ENCODE measurements around the gene DNHD1. TPM values are rescaled to one million over a fixed set of nuclear protein-coding genes. Genes with fewer than 3 reads are reported as not detected.

DNHD1 gene
- total RNA-seq: 12.0 TPM
- long read RNA-seq, partial matches to known transcripts: 3 of 19 reads
- long read RNA-seq, other reads (novel, unspliced or antisense): 16 of 19 reads

- peaks cover 45% of the 10 kb centered on the region for H3K36me3 ChIP-seq
- no peaks in the 10 kb centered on the region for H3K9me3 ChIP-seq
- peak within 1 kb of the TSS; percentile 5 for H3K4me3 ChIP-seq
- ATAC-seq (peak; percentile 24 to 39), DNase-seq (no peak)
- no peaks in the 10 kb centered on the region for H3K27me3 ChIP-seq (ENCODE audit: low read depth)
- no peak for TF ChIP-seq CTCF (IDR thresholded peaks at IDR 0.05)
- H3K27ac ChIP-seq: no peak within 1 kb of the TSS
- intact Hi-C loops (cut with DNase I): no loop called here
- H3K4me1 ChIP-seq: no peaks in the 10 kb centered on the region
Measured at GRCh38 chr11:6497069-6497839, at the start of gene DNHD1. Gene DNHD1, plus strand, starts transcription at chr11:6497280. Its CDS starts 936 bp downstream, at chr11:6498216.

GRCh38 chr11:6448574-6448973 lies 48.5 kb upstream of the DNHD1 start:
- TF ChIP-seq CTCF (IDR thresholded peaks at IDR 0.05): no peak
- Histone ChIP-seq H3K27me3 (ENCODE audit: low read depth) (no peaks in the 10 kb centered on the region), H3K36me3 (peaks cover 57% of the 10 kb centered on the region), H3K4me3 (no peak overlapping the region), H3K4me1 (no peaks in the 10 kb centered on the region), H3K27ac (no peak overlapping the region), H3K9me3 (no peaks in the 10 kb centered on the region)
- no peak for DNase-seq
- ATAC-seq: no peak
- intact Hi-C loops (cut with DNase I): no loop called here

GRCh38 chr11:6452219-6452618 lies 44.9 kb upstream of the DNHD1 start:
- no peak for TF ChIP-seq CTCF (IDR thresholded peaks at IDR 0.05)
- H3K27ac ChIP-seq: no peak overlapping the region
- intact Hi-C loops (cut with DNase I): no loop called here
- peaks cover 94% of the 10 kb centered on the region for H3K36me3 ChIP-seq
- no peak overlapping the region for H3K4me3 ChIP-seq
- ATAC-seq (no peak), DNase-seq (no peak)
- H3K9me3 ChIP-seq: no peaks in the 10 kb centered on the region
- no peaks in the 10 kb centered on the region for H3K4me1 ChIP-seq
- H3K27me3 ChIP-seq (ENCODE audit: low read depth): no peaks in the 10 kb centered on the region

- H3K27me3 ChIP-seq (ENCODE audit: low read depth): no peaks in the 10 kb centered on the region
- DNase-seq: no peak
- intact Hi-C loops (cut with DNase I): no loop called here
- no peak for ATAC-seq
- no peaks in the 10 kb centered on the region for H3K9me3 ChIP-seq
- H3K36me3 ChIP-seq: peaks cover 98% of the 10 kb centered on the region
- no peak overlapping the region for H3K4me3 ChIP-seq
- no peaks in the 10 kb centered on the region for H3K4me1 ChIP-seq
- no peak for TF ChIP-seq CTCF (IDR thresholded peaks at IDR 0.05)
- no peak overlapping the region for H3K27ac ChIP-seq
Measured at GRCh38 chr11:6453152-6453551, 43.9 kb upstream of the DNHD1 start.

GRCh38 chr11:6455070-6455469 lies 42.0 kb upstream of the DNHD1 start:
- H3K36me3 ChIP-seq: peaks cover 100% of the 10 kb centered on the region
- intact Hi-C loops (cut with DNase I): no loop called here

More at GRCh38 chr11:6455070-6455469, 42.0 kb upstream of the DNHD1 start:
- DNase-seq (no peak), ATAC-seq (no peak)
- no peak overlapping the region for H3K27ac ChIP-seq
- no peaks in the 10 kb centered on the region for H3K27me3 ChIP-seq (ENCODE audit: low read depth)
- H3K4me3 ChIP-seq: no peak overlapping the region
- no peak for TF ChIP-seq CTCF (IDR thresholded peaks at IDR 0.05)
- no peaks in the 10 kb centered on the region for H3K4me1 ChIP-seq
- H3K9me3 ChIP-seq: no peaks in the 10 kb centered on the region
